H1 (cell line): ENCODE data around the gene AVPI1. TPM values are rescaled to one million over a fixed set of nuclear protein-coding genes. Genes with fewer than 3 reads are reported as not detected.

ENCODE experiments used
- BACH1 ChIP-seq: IDR thresholded peaks from 2 replicates; pipeline ENCODE4 v1.6.1; 2012; ENCODE audit warnings: low read length, improper control_type of control experiment
- SIRT6 ChIP-seq: IDR thresholded peaks from one replicate; pipeline ENCODE4 v1.7.1; 2012; ENCODE audit warnings: low read length, inconsistent platforms
- TAF1 ChIP-seq: IDR thresholded peaks from 2 replicates; pipeline ENCODE4 v1.6.1; 2011; ENCODE audit warnings: mild to moderate bottlenecking, low read depth, low read length
- polyA plus RNA-seq, 7 experiments: library from polyadenylated mRNA; depleted of rRNA in 3 of 7; stranded (reverse) in 5 of 7; unstranded in 2 of 7; fragments of >200 nt in 5 of 7; fragments of 200-250 nt in 2 of 7; gene quantifications; 1 replicate in 5 of 7; 2 replicates in 1 of 7; 4 replicates in 1 of 7; pipeline versions ENCODE4 v1.2.1 to v1.2.3, GENCODE V29; 2011 to 2013; ENCODE audit warnings: missing spikeins in 2 of 7, mixed read lengths in 2 of 7
- total RNA-seq: library from RNA; stranded (reverse); fragmentation: NEBNext Ultra II Directional; extraction: Animal tissue kit (Norgen Biotek cat#: 25700); gene quantifications from 2 replicates; pipeline ENCODE4 v1.2.1, GENCODE V29; 2021
- TF ChIP-seq, protein P1 (sequence below), 3 experiments: IDR thresholded peaks; 1 replicate in 2 of 3; 2 replicates in 1 of 3; pipeline versions ENCODE4 v1.5.1 to v1.6.1; 2011; ENCODE audit warnings: low read length in 3 of 3, mild to moderate bottlenecking in 3 of 3, inconsistent platforms in 2 of 3, low read depth in 1 of 3, moderate library complexity in 1 of 3; ENCODE audit not compliant: insufficient read depth in 1 of 3; ENCODE audit errors: control extremely low read depth in 1 of 3

The AVPI1 gene
- total and polyA plus RNA-seq, 2 of the 8 experiments (the other 6 are each of a cell fraction or from before 2014, with no cell fraction given), result 9.0 to 13.5 TPM

DNA sequence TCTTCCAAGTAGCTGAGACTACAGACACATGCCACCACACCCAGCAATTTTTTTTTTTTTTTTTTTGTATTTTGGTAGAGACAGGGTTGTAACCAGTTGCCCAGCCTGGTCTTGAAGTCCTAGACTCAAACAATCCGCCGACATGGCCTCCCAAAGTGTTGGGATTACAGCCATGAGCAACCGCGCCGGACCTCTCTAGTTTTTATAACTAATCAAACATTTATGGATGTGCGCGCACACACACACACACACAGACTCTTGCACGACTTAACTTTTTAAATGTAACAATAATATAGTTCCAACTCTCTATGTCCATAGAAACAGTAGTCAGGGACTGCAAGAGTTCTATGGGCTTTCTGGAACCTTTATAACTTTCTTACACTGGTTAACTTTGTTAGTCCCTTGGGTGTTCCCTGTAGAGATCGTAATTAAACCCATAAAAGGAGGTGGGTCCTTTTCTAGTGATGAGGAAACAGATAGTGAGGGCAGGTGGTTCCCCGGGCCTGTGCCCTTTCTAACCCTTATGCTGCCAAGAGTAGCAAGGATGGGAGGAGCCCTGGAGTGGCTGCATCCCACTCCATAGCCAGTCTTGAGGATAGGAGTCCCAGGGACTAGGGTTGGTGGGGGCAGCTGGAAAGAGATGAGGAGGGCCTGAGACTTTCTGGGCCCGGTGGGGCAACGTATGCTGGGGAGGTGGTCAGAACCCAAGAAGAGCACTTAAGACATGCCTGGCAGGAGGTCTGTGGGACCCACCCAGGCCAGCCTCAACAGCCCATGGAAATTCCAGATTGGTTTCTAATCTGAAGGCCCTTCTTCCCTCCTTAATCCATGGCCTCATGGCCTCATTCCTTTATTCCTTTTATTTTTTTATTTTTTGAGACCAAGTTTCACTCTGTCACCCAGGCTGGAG lies 35.1 kb upstream of the AVPI1 start (continued):
- TF ChIP-seq, protein P1, sequence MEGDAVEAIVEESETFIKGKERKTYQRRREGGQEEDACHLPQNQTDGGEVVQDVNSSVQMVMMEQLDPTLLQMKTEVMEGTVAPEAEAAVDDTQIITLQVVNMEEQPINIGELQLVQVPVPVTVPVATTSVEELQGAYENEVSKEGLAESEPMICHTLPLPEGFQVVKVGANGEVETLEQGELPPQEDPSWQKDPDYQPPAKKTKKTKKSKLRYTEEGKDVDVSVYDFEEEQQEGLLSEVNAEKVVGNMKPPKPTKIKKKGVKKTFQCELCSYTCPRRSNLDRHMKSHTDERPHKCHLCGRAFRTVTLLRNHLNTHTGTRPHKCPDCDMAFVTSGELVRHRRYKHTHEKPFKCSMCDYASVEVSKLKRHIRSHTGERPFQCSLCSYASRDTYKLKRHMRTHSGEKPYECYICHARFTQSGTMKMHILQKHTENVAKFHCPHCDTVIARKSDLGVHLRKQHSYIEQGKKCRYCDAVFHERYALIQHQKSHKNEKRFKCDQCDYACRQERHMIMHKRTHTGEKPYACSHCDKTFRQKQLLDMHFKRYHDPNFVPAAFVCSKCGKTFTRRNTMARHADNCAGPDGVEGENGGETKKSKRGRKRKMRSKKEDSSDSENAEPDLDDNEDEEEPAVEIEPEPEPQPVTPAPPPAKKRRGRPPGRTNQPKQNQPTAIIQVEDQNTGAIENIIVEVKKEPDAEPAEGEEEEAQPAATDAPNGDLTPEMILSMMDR (IDR thresholded peaks at IDR 0.05; ENCODE audit: control extremely low read depth in 1 of 3, insufficient read depth in 1 of 3, low read depth in 1 of 3, low read length in 3 of 3), result no peak
- TF ChIP-seq SIRT6, result no peak
- no peak for TF ChIP-seq TAF1
- TF ChIP-seq BACH1, result no peak
